GM19372 (cell line): Measurements from ENCODE around the gene TF.

ENCODE experiments used
- ATAC-seq: cut with Tn5 transposase; IDR thresholded peaks from one replicate; pipeline ENCODE4 v1.9.1; 2021; ENCODE audit warnings: mild to moderate bottlenecking, low read depth, moderate library complexity; ENCODE audit not compliant: unreplicated experiment

TF gene

GRCh38 chr3:133833880-133834620, 87.9 kb downstream of the TF start:
- ATAC-seq: no peak

DNA sequence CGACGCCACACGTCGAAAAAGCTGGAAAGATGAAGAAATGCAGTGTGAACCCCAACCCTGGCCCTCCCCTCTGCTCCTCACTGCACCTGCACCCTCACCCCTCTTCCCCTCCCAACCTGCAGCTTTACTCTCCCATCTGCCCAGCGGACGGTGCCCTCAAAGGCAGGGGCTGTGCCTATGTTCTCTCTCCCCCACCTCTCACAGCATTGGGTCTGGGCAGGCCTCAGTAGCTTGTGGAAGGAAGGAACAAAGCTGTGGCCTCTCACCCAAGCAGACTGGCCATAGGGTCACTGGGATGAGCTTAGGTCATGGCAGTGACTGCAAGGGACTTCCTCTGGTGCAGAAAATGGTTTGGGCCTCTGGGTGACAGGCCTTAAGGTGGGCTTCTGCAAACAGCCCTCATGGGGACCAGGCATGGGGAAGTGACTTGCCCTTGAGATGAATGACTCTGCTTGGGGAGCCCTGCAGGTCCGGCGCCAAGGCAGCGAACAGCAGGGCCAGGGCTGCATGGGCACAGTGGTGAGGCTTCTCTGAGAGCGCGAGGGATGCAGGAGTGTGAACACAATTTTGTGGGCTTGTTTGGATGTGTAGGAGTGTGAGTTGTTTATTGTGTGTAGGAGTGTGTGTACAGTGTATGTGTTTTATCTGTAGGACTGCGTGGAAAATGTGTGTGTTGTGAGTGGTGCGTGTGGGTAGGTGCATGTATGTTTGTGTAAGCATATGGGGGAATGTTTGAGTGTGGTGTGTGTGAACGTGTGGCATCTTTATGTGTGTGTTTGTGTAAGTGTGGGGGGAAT, 88.6 kb downstream of the TF start:
- ATAC-seq: no peak

DNA sequence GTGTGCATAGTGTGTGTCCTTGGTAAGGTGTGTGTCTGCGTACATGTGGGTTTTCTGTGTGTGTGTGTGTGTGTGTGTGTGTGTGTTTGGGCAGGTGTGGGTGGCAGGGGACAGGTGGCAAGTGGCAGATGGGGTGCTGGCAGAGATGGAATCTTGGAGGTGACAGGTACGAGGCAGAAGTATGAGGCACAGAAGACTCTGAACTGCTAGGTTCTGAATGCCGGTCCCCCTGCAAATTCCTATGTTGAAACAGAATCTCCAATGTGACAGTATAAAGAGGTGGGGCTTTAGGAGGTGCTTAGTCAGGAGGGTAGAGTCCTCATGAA, 89.2 kb downstream of the TF start:
- no peak for ATAC-seq

DNA sequence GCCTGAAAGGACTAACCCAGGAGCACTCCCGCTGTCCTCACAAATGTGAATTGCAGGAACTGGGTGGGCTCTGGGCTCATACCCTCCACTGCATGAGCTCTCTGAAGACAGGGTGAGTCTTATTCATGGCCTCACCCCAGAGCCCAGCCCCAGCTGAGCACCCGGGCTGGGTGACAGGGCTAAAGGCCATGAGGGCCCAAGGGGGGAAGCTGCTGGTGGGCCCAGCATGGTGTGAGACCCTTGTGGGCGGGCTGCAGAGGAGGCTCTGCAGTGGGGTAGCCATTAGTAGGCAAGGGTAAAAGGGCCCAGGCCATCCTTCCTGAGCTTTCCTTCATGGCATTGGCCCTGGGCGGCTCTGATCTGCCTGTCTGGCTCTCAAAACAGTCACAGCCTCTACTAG, 89.8 kb downstream of the TF start:
- no peak for ATAC-seq

DNA sequence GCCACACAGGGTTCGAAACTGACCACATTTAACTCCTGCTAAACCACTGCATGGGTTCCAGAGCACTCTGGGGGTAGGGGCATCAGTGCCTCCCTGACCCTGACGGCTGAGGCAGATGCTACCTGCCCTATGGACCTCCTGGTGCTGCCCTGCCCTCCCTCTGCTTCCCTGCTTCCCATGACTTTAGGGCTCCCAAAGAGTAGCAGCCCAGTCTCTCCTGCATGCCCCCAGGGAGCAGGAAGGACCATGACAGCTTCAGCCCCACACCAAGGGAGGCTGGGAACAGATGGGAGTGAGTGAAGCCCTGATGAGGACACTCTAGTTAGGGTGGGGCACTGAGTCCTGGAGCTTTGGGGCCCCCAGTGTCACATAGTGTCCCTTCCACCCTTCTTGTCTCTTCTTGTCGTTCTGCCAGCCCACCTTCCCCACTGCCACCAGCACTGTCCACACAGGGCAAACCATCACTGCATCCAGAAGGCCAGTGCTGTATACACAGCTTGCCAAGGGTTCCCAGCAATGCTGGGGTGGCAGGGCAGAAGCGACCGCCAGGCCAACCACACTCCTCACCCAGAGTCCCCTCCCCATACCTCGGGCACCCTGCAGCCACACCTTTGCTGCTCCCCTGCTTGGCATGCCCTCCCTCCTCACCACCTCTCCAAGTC, 90.4 kb downstream of the TF start:
- no peak for ATAC-seq

DNA sequence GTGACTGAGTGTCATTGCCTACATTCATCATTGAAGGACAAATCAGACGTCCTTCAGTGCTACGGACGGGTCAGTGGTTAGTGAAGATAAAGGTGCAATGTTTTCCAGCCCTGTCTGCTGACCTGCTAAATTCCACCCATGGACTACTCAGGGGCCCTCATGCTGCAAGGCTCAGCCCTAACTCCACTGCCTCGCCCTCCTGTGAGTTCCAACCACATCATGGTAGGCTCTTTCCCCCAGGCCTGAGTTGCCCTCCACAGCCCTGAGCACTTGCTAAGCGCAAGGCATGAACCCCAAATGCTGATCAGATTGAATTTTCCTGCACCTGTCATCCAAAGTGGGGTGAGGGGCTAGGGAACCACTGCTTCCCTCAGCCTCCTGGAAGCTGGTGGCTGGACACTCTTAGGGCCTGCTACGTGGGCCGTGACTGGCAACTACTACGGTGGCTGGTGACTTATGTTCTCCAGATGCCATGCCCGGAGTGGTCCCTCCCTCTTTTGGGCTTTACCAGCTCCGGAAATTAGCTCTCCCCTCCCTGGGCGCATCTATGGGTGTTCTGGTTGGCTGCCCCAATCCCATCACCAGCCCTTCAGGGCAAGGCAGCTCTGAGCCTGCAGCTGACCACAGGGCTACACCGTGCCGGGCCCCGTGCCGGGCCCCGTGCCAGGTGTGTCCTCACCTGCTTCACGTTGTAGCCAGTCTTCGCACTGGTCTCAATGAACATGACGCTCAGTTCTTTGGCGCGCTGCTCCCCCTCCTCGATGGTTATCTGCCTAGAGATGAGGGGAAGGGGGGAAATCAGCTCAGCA, 91.5 kb downstream of the TF start:
- ATAC-seq: no peak

DNA sequence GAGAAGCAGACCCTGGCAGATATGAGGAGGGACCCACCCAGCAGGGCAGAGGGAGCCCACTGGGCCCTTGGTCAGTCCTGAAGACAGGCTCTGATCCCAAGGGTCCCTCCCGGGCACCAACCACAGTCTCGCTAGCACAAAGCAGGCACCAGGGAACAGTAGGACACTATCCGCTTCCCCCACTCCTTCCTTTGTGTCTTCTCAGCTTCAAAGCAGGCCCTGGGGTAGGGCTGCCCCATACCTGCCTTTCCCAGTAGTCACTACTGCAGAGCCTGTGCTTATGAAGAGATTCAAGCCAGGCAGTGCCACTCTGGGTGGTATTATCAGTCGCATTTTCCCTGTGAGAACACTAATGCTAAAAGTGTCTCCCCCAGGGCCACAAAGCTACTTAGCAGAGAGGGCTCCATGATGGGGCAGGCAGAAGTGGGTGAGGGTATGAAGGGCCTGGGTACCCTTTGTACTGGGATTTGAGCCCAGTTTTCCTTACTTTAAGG, 92.2 kb downstream of the TF start:
- ATAC-seq: no peak

DNA sequence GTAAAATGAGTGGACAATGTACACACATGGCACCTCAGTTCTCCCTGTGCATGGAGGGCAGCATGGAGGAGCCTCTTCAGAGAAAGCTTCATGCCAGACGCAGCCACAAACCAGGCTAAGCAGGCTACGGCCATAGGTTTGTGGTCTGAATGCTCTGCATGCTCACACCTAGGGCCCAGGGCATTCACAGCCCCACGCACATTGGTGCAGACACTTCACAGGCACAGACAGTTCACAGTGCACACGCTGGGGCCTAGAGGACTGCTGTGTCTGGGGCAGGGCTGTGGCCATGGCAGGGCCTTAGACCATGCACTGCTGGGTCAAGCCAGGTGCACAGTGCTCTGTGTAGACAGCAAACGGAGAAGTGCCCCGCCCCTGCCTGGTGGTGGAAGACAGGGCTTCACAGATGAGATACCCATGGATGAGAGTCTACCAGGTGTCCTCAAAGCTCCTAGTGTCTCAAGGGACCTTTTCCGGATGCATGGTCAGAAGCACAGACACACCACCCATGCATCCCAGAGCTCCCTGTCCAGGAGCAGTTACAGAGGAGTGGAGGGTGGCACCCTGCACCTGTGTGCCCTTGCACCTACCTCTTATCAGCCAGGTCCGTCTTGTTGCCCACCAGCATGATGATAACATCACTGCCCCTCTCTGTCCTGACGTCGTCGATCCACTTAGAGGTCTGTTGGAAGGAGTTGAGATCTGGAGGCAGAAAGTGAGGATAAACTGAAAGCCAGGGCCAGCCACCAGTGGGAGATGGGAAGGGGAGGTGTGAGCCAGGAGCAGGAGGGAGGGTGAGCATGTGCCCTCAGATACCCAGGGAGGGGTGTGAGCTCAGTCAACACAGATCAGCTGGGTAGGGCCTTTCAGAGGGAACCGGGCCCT, 93.0 kb downstream of the TF start:
- no peak for ATAC-seq

GRCh38 chr3:133840055-133840737, 94.0 kb downstream of the TF start:
- ATAC-seq: no peak

GRCh38 chr3:133840767-133841166, 94.6 kb downstream of the TF start:
- no peak for ATAC-seq

- ATAC-seq: no peak
Measured at GRCh38 chr3:133841196-133841595, 95.0 kb downstream of the TF start.

DNA sequence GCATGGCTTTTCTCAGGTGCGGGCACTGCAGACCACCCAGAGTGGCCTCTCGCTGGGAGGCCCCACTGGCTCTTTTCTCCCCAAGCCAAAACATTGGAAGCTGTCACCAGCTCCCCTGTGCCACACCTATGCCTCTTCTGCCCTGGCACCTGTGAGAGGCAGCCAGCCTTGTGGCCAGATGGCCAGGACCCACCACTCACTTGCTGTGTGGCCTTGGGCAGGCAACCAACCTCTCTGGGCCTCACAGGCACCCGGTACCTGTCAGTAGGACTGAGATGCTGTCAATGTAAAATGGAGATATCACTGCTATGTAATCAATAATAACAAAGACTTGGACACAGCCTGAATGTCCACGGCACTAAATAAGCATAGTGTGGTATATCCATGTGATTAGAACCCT, 96.0 kb downstream of the TF start:
- no peak for ATAC-seq

DNA sequence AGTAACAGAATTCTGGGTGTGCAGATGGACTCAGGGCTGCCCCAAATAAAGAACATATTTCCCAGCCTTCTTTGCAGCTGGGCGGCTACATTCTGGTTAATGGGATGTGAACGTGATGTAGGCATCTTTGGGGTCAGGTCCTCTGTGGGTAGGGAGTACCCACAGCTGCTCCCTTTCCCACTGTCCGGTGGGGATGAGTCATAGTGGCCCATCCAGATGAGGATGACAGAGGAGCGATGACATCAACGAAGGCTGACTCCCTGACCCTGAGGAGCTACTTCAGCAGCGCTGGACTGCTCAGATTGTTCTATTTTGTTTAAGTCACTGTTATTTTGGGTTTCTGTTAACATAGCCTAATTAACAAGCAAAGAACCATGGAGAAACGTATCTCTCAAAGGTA, 97.4 kb downstream of the TF start:
- ATAC-seq: no peak

DNA sequence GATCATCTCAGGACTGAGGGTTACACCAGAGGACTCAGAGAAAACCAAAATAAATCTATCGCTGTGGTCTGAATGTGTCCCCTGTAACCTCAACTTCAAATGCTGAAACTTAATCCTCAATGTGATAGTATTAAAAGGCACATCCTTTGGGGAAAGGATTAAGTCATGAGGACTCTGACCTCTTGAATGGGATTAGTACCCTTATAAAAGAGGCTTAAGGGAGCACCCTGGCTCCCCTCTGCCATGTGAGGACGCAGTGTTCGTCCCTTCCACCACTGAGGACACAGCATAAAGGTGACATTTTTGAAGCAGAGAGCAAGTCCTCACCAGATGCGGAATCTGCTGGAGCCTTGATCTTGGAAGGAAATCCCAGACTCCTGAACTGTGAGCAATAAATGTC, 98.9 kb downstream of the TF start:
- no peak for ATAC-seq
